Inferior parietal cortex (tissue), 1 donor: ENCODE results near the gene KCNJ15.
A peak's percentile ranks its signal among the peaks of the same experiment; 100 is the strongest.

Experiments
- DNase-seq: peaks from one replicate; pipeline ENCODE4 v3.0.0-alpha.2; 2016; ENCODE audit errors: extremely low spot score

Gene KCNJ15

GRCh38 chr21:38354746-38355145, 98.0 kb downstream of the KCNJ15 start:
- DNase-seq: no peak

GRCh38 chr21:38355353-38355752, 98.6 kb downstream of the KCNJ15 start:
- no peak for DNase-seq

- peak; percentile 78 for DNase-seq
Observed at GRCh38 chr21:38355992-38356781, 99.4 kb downstream of the KCNJ15 start.
